Measurements from ENCODE around the gene ATXN1L.
"Not testable (repeated sequence)": the region's sequence is repeated elsewhere in the genome, so short reads cannot be mapped to it uniquely, and the experiment has no call there.

Gene ATXN1L, protein sequence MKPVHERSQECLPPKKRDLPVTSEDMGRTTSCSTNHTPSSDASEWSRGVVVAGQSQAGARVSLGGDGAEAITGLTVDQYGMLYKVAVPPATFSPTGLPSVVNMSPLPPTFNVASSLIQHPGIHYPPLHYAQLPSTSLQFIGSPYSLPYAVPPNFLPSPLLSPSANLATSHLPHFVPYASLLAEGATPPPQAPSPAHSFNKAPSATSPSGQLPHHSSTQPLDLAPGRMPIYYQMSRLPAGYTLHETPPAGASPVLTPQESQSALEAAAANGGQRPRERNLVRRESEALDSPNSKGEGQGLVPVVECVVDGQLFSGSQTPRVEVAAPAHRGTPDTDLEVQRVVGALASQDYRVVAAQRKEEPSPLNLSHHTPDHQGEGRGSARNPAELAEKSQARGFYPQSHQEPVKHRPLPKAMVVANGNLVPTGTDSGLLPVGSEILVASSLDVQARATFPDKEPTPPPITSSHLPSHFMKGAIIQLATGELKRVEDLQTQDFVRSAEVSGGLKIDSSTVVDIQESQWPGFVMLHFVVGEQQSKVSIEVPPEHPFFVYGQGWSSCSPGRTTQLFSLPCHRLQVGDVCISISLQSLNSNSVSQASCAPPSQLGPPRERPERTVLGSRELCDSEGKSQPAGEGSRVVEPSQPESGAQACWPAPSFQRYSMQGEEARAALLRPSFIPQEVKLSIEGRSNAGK

DNA sequence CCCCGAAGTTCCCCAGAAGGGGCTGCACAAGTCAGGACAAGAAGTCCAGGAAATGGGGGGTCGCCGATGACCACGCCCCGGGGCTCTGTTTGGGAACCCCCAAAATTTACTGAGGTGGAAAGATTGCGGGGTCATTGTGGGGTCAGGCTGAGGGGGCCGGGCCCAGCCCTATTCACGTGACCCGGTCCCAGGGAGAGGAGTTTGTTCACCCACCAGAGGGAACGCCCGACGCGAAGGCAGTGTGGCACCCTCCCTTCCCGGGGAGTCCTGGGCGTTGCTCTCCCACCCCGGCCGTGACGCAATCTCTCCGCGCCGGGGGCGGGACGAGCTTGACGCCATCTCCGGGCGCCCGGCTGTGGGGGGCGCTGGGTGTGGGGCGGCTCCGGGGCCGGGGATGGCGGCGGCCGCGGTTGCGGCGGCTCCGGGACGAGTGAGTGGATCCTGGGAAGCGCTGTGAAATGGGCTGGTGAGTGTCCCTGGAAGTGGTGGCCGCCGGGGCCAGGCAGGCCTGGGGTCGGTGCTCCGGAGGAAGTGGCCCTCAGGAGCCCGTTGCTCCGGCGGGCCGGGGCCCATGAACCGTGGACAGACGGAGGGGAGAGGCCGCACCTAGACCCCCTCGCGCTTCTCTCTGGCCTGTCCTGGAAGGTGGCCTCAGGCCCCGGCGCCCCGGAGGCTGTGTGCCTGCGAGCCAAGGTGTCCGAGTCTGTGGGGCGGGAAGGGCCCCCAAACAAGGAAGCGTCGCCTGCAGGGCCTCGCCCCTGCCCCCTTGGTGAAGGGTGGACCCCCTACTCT lies at the start of gene ATXN1L:
ATXN1L (plus strand) TSS at position 338 of the 792 bp plus-strand sequence. CDS start 3,765 bp downstream, outside the sequence.
- peak; percentile 98 to 100 for DNase-seq (ENCODE audit: low spot score in 2 of 2)
- peak; percentile 91 for ATAC-seq
- peaks cover 61% of the 10 kb centered on the region for H3K4me1 Mint-ChIP-seq

DNA sequence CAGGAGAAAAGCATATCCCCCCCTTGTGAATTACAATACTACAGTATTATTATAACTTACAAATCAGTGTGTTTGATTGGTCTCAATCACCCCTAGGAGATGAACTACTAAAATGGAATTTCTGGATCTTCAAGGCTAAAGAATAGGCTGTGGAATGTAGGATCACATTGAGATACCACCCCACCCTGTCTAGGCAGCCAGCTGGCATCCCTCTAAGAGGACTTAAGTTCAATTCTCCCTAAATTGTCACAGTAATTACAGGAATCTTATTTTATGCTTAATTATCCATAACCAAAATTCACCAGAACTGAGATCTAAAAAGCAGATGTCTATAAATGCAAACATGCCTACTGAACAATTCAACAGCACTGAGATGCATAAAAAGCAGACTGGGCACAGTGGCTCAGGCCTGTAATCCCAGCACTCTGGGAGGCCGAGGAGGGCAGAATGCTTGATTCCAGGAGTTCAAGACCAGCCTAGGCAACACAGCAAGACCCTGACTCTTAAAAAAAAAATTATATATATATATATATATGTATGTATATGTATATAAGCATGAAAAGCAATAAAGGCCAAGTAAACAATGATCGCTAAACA lies 49.2 kb upstream of the ATXN1L start:
- ATAC-seq (no peak), DNase-seq (ENCODE audit: low spot score in 2 of 2) (no peak)
- Mint-ChIP-seq H3K36me3 (peaks cover 78% of the 10 kb centered on the region), H3K4me3 (no peak overlapping the region), H3K9me3 (no peaks in the 10 kb centered on the region), H3K4me1 (peaks cover 55% of the 10 kb centered on the region), H3K27ac (no peak overlapping the region)

More for the DNA sequence above, at the start of gene ATXN1L:
- Mint-ChIP-seq H3K27ac (peak within 1 kb of the TSS; percentile 97), H3K4me3 (peak within 1 kb of the TSS; percentile 90), H3K36me3 (peaks cover 51% of the 10 kb centered on the region), H3K9me3 (no peaks in the 10 kb centered on the region)

DNA sequence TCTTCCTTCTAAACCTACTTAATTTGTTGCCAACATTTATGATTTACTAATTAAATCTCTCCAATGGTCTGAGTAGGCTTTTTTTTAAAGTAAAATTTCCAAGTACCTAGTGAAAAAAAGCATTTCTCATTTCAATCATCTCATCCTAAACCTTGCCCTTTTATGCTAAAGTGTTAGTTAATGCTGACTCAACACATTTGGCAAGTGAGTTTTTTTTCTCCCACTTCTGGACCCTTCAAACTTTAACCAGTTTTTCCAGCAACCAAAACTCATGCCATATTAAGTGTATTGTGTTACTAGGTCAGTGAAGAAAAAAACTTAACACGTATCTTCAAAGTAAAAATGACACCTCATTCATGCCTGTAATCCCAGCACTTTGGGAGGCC lies 42.5 kb upstream of the ATXN1L start:
- peak overlapping the region; percentile 78 for H3K27ac Mint-ChIP-seq
- DNase-seq (ENCODE audit: low spot score in 2 of 2) (no peak), ATAC-seq (no peak)
- no peak overlapping the region for H3K4me3 Mint-ChIP-seq
- H3K36me3 Mint-ChIP-seq, result peaks cover 96% of the 10 kb centered on the region
- no peaks in the 10 kb centered on the region for H3K9me3 Mint-ChIP-seq
- peaks cover 27% of the 10 kb centered on the region for H3K4me1 Mint-ChIP-seq

DNA sequence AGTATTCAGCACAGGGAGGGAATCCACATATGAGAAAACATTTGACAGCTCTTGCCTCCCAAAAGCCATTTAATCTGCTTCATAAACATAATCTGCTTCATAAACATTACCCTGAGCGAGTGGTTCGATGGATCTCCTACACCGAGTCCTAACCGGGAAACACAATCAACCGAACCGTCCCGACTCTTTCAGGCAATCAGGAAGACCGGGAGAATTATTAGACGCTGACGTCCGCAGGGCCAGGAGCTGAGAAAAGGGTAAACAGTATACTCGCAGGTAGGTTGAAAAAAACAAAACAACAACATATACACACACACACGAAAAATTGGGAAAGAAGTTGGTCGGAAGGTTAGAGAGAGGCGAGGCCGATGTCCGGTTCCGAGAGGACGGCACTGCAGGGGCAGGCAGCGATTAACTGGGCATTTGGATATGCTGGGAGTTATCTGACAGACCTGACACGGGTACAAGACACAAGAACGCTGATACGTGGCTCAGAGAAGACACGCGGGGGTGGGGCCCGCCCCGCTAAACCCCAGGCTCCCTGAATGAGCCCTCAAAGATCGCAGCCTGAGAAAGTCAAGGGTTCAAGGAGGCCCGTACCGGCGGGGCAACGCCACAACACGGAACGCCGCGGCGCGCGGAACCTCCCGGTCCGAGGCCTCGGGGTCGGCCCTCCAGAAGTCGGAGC lies 37.7 kb upstream of the ATXN1L start:
- DNase-seq (ENCODE audit: low spot score in 2 of 2) (no peak), ATAC-seq (peak; percentile 71)
- peak overlapping the region; percentile 100 for H3K27ac Mint-ChIP-seq
- peaks cover 26% of the 10 kb centered on the region for H3K4me1 Mint-ChIP-seq
- H3K9me3 Mint-ChIP-seq, result no peaks in the 10 kb centered on the region
- peak overlapping the region; percentile 91 for H3K4me3 Mint-ChIP-seq
- H3K36me3 Mint-ChIP-seq, result peaks cover 58% of the 10 kb centered on the region

DNA sequence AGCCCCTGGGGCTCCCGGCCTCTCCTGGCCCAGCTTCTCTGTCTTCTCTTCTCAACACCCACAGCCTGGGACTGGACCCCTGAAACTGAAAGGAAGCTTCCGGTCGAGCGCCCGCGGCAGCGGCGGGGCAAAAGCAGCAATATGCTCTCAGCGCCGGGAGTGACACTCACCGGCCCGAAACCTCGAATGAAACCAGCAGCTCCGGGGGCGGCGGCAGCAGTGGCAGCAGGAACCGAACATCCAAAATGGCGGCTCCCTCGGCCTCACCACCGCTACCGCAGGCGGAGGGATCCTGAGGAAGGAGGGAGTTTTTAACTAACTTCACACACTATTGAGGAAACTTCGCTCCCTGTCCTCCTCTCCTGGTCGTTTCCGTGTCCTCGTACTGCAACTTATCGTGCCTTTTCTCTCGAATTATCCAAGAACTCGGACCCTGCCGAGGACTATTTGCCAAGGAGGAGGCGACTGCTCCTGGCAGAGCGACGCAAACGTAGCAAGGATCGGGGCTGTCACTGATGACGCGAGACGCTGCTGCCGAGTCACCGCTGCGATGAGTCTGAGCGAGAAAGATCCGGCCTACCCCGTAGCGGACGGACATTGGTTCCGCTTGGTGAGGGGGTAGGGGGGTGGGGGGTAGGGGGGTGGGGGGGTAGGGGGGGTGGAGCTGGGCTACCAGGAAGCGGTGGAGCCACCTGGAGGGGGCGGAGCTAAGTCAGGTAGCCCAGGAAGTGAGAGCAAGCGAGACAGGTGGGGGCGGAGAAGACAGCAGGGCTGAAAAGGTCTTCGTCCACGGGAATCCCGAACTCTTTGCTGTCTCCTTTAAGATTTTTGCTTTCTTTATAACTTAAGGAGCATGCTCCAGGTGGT lies 37.0 kb upstream of the ATXN1L start, which contains the start of gene AP1G1:
AP1G1 (minus strand) TSS at position 242 of the 867 bp plus-strand sequence. CDS start 19,355 bp downstream, outside the sequence.
- Mint-ChIP-seq H3K4me1 (peaks cover 21% of the 10 kb centered on the region), H3K36me3 (peaks cover 50% of the 10 kb centered on the region), H3K9me3 (no peaks in the 10 kb centered on the region), H3K4me3 (peak within 1 kb of the TSS; percentile 91), H3K27ac (peak within 1 kb of the TSS; percentile 100)
- peak; percentile 96 for ATAC-seq
- peak; percentile 78 to 94 for DNase-seq (ENCODE audit: low spot score in 2 of 2)

DNA sequence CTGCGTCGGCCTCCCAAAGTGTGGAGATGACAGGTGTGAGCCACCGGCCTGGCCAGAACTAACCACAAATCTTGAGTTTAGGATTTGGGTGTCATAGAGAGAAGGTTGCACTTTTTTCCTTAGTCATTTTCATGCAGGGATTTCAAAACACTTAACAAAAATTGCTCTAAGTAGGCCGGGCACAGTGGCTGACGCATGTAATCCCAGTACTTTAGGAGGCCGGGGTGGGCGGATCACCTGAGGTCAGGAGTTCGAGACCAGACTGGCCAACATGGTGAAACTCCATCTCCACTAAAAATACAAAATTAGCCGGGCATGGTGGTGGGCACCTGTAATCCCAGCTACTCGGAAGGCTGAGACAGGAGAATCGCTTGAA lies 35.6 kb upstream of the ATXN1L start:
- H3K4me3 Mint-ChIP-seq, result peak overlapping the region; percentile 91
- not testable (repeated sequence) for H3K27ac Mint-ChIP-seq; H3K9me3 Mint-ChIP-seq; ATAC-seq; DNase-seq (ENCODE audit: low spot score in 2 of 2)
- H3K4me1 Mint-ChIP-seq, result peaks cover 21% of the 10 kb centered on the region
- peaks cover 37% of the 10 kb centered on the region for H3K36me3 Mint-ChIP-seq

DNA sequence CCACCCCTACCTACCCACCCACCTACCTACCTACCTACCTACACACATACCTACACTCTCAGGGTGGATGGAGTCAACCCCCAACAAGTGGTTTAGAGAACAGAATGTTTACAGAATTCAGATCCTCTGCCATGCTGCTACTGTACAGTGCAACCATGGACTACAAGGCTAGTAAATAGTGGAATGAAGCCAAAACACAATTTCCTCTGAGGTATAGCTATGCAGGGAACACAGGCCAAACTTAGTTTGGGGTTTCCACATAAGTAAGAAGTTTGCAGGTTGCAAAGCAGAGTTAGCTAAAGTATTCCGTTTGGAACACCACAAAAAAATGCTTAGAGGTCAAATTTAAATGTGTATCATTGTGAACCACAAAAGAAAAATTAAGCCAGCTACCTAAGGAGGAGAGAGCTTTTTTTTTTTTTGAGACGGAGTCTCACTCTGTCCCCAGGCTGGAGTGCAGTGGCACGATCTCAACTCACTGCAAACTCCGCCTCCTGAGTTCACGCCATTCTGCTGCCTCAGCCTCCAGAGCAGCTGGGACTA lies 34.4 kb upstream of the ATXN1L start:
- H3K36me3 Mint-ChIP-seq, result peaks cover 27% of the 10 kb centered on the region
- no peak overlapping the region for H3K4me3 Mint-ChIP-seq
- H3K4me1 Mint-ChIP-seq, result peaks cover 26% of the 10 kb centered on the region
- H3K27ac Mint-ChIP-seq, result no peak overlapping the region
- ATAC-seq, result no peak
- H3K9me3 Mint-ChIP-seq, result no peaks in the 10 kb centered on the region
- DNase-seq (ENCODE audit: low spot score in 2 of 2), result no peak

DNA sequence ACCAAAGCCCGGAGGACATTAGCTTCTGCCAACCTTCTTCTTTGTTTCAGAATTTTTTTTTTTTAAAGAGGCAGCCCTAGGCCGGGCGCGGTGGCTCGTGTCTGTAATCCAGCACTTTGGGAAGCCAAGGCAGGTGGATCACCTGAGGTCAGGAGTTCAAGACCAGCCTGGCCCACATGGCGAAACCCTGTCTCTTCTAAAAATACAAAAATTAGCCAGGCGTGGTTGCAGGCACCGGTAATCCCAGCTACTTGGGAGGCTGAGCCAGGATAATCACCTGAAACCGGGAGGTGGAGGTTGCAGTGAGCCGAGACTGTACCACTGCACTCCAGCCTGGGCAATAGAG lies 28.6 kb upstream of the ATXN1L start:
- H3K9me3 Mint-ChIP-seq; DNase-seq (ENCODE audit: low spot score in 2 of 2); H3K36me3 Mint-ChIP-seq; ATAC-seq: not testable (repeated sequence)
- peak overlapping the region; percentile 63 for H3K4me3 Mint-ChIP-seq
- H3K27ac Mint-ChIP-seq, result peak overlapping the region; percentile 88
- peaks cover 15% of the 10 kb centered on the region for H3K4me1 Mint-ChIP-seq

DNA sequence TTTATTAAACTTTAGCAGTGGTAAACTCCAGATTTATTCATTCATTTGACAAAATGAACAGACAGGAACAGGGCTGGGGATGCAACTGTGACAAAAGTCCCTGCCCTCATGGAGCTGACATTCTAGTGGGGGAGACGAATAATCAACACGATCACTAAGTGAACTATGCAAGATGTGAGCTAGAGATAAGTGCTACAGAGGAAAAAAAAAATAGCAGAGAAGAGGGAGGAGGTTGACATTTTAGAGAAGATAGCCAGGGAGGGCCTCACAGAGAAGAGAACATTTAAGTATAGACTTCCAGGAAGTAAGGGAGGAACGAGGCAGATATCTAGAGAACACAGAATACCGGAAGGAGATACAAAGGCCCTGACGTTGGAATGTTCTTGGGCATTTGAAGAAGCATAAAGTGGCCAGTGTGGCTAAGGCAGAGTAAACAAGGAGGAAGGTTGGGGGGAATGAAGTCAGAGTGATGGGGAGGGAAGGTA lies 19.2 kb upstream of the ATXN1L start:
- H3K36me3 Mint-ChIP-seq, result peaks cover 23% of the 10 kb centered on the region
- no peaks in the 10 kb centered on the region for H3K4me1 Mint-ChIP-seq
- no peak overlapping the region for H3K27ac Mint-ChIP-seq
- no peaks in the 10 kb centered on the region for H3K9me3 Mint-ChIP-seq
- ATAC-seq (no peak), DNase-seq (ENCODE audit: low spot score in 2 of 2) (no peak)
- H3K4me3 Mint-ChIP-seq, result no peak overlapping the region

DNA sequence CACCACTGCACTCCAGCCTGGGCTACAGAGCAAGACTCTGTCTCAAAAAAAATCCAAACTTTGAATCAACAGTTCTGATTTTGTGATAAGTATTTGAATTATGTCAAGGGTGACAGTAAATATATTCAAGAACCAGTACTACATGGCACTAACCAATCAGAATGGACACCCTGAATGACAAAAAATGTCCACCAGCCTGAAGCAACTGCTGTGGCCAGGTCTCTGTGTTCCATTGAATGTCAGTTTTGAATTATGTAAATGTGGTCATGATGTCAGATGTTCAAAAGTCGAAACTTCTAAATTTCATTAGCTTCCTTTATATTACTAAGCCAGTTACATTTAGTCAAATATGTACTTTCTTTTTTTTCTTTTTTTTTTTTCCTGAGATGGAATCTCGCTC lies 15.4 kb upstream of the ATXN1L start:
- Mint-ChIP-seq H3K27ac (no peak overlapping the region), H3K4me3 (no peak overlapping the region), H3K4me1 (no peaks in the 10 kb centered on the region)

DNA sequence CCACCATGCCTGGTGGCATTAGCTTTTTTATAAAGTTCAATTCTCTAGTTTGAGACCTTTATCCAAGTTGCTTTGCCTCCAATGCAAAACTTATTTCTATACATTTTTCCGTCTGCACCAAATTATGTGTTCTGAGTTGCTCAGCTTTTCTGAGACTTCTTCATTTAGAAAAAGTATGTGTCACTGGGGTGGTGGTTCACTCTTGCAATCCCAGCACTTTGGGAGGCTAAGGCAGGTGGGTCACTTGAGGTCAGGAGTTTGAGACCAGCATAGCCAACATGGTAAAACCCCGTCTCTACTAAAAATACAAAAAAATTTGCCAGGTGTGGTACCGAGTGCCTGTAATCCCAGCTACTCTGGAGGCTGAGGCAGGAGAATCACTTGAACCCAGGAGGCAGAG lies 14.1 kb upstream of the ATXN1L start:
- H3K27ac Mint-ChIP-seq; H3K4me1 Mint-ChIP-seq; DNase-seq (ENCODE audit: low spot score in 2 of 2); H3K9me3 Mint-ChIP-seq; H3K36me3 Mint-ChIP-seq; H3K4me3 Mint-ChIP-seq; ATAC-seq: not testable (repeated sequence)

More for the DNA sequence above, 15.4 kb upstream of the ATXN1L start:
- Mint-ChIP-seq H3K9me3 (no peaks in the 10 kb centered on the region), H3K36me3 (peaks cover 7% of the 10 kb centered on the region)
- no peak for DNase-seq (ENCODE audit: low spot score in 2 of 2)
- peak; percentile 68 for ATAC-seq

DNA sequence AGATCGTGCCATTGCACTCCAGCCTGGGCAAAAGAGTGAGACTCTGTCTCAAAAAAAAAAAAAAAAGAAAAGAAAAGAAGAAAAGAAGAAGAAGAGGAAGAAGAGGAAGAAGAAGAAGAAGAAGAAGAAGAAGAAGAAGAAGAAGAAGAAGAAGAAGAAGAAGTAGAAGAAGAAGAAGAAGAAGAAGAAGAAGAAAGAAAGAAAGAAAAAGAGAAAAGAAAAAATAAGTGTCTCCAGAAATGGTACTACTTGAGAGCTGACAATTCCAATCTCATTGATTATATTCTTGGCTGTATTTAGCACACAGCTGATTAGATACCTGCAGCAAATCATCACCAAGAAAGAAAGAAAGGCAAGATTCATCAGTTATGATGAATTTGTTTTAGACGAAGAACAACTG lies 13.7 kb upstream of the ATXN1L start:
- H3K4me3 Mint-ChIP-seq; H3K36me3 Mint-ChIP-seq; H3K4me1 Mint-ChIP-seq; ATAC-seq; DNase-seq (ENCODE audit: low spot score in 2 of 2); H3K9me3 Mint-ChIP-seq; H3K27ac Mint-ChIP-seq: not testable (repeated sequence)

DNA sequence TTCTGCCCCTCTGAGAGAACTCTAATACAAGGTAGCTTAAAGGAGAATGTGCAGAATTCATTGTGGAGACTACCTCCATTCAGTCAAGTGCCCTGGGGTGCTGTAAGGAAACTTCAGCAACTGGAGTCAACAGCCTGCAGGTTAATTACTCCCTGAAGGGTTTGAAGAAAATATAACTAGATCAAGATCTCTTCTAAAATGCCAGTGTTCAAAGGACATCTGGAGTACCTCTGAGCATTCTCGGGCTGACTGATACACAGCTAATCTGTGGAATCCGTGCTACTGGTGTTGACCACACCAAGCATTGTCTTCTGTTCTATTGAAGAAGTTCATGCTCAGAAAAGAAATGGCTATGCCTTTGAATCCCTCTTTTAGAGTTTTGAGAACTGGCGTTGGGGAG lies 11.5 kb upstream of the ATXN1L start:
- ATAC-seq (no peak), DNase-seq (ENCODE audit: low spot score in 2 of 2) (no peak)
- no peak overlapping the region for H3K4me3 Mint-ChIP-seq
- H3K36me3 Mint-ChIP-seq, result no peaks in the 10 kb centered on the region
- H3K9me3 Mint-ChIP-seq, result no peaks in the 10 kb centered on the region
- H3K27ac Mint-ChIP-seq, result no peak overlapping the region
- no peaks in the 10 kb centered on the region for H3K4me1 Mint-ChIP-seq
